ENCODE data around the gene HS1BP3. TPM values are rescaled to one million over a fixed set of nuclear protein-coding genes. Genes with fewer than 3 reads are reported as not detected.
A peak's percentile ranks its signal among the peaks of the same experiment; 100 is the strongest.

HS1BP3 gene
- total and polyA plus RNA-seq, 2 of the 13 experiments (the other 11 are each of a cell fraction or from before 2014, with no cell fraction given): 15.2 to 22.0 TPM

DNA sequence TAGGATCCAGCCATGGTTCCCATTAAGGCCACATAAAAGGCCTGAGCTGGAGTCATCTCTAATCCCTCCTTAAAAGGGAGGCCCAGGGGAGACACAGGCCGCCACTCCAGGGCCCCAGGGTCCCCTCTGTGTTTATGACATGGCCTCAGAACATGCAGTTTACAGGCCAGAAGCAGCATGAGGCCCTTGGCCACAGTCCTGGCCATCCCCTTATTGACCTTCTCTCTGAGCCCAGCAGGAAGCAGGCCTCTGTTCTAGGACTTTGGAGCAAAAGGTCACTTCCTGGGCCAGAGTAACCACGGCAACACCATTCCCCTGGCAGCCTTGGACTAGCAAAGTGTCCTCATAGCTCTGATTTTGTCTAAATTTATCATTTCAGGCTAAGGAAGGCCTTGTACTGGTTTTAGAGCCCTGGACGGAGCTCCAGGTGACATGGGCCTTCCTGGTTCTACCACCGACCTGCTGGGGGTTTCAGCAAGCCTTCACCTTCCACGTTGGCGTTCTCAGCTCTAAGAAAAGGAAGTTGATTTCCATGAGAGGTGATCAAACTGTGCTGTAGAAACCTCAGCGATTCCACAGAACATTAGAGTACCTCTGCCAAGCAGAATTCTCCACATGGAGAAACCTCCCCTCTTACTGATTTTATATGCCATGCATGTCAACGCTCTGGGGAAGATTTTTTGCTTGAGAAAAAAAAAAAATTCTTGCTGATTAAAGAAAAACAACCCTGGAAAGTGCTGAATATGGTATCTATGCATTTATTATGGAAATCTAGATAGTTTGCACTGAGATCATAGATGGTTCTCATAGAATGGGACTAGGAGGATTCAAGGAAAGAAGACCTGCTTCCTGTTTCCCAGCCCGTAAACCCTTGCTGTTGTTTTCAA is 53.7 kb downstream of the HS1BP3 start (continued):
- TF ChIP-seq, protein P1, sequence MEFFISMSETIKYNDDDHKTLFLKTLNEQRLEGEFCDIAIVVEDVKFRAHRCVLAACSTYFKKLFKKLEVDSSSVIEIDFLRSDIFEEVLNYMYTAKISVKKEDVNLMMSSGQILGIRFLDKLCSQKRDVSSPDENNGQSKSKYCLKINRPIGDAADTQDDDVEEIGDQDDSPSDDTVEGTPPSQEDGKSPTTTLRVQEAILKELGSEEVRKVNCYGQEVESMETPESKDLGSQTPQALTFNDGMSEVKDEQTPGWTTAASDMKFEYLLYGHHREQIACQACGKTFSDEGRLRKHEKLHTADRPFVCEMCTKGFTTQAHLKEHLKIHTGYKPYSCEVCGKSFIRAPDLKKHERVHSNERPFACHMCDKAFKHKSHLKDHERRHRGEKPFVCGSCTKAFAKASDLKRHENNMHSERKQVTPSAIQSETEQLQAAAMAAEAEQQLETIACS (CRISPR knock-in tag; IDR thresholded peaks at IDR 0.05): no peak
- TF ChIP-seq SNAPC2 (CRISPR knock-in tag; IDR thresholded peaks at IDR 0.05): peak; percentile 98
- TF ChIP-seq STAG1 (CRISPR knock-in tag; IDR thresholded peaks at IDR 0.05): peak; percentile 43
- no peak for TF ChIP-seq ZNF496 (CRISPR knock-in tag; IDR thresholded peaks at IDR 0.05; ENCODE audit: insufficient replicate concordance)
- no peak for TF ChIP-seq ATRX (CRISPR knock-in tag; IDR thresholded peaks at IDR 0.05; ENCODE audit: borderline replicate concordance)
- TF ChIP-seq, protein P2, sequence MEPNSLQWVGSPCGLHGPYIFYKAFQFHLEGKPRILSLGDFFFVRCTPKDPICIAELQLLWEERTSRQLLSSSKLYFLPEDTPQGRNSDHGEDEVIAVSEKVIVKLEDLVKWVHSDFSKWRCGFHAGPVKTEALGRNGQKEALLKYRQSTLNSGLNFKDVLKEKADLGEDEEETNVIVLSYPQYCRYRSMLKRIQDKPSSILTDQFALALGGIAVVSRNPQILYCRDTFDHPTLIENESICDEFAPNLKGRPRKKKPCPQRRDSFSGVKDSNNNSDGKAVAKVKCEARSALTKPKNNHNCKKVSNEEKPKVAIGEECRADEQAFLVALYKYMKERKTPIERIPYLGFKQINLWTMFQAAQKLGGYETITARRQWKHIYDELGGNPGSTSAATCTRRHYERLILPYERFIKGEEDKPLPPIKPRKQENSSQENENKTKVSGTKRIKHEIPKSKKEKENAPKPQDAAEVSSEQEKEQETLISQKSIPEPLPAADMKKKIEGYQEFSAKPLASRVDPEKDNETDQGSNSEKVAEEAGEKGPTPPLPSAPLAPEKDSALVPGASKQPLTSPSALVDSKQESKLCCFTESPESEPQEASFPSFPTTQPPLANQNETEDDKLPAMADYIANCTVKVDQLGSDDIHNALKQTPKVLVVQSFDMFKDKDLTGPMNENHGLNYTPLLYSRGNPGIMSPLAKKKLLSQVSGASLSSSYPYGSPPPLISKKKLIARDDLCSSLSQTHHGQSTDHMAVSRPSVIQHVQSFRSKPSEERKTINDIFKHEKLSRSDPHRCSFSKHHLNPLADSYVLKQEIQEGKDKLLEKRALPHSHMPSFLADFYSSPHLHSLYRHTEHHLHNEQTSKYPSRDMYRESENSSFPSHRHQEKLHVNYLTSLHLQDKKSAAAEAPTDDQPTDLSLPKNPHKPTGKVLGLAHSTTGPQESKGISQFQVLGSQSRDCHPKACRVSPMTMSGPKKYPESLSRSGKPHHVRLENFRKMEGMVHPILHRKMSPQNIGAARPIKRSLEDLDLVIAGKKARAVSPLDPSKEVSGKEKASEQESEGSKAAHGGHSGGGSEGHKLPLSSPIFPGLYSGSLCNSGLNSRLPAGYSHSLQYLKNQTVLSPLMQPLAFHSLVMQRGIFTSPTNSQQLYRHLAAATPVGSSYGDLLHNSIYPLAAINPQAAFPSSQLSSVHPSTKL (CRISPR knock-in tag; IDR thresholded peaks at IDR 0.05): peak; percentile 95
- TF ChIP-seq, protein P3, sequence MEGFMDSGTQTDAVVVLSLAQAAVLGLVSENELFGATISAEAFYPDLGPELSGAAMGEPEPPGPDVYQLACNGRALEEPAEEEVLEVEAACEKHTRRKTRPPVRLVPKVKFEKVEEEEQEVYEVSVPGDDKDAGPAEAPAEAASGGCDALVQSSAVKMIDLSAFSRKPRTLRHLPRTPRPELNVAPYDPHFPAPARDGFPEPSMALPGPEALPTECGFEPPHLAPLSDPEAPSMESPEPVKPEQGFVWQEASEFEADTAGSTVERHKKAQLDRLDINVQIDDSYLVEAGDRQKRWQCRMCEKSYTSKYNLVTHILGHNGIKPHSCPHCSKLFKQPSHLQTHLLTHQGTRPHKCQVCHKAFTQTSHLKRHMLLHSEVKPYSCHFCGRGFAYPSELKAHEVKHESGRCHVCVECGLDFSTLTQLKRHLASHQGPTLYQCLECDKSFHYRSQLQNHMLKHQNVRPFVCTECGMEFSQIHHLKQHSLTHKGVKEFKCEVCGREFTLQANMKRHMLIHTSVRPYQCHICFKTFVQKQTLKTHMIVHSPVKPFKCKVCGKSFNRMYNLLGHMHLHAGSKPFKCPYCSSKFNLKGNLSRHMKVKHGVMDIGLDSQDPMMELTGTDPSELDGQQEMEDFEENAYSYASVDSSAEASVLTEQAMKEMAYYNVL (CRISPR knock-in tag; IDR thresholded peaks at IDR 0.05; ENCODE audit: borderline replicate concordance): peak; percentile 92; the same call in 1 of the 2 replicates
- peak; percentile 99 for TF ChIP-seq RFX3 (CRISPR knock-in tag; IDR thresholded peaks at IDR 0.05)
- peak; percentile 66; the same call in 1 of the 2 replicates for TF ChIP-seq ZFYVE20 (CRISPR knock-in tag; IDR thresholded peaks at IDR 0.05; ENCODE audit: borderline replicate concordance, low read depth)
- TF ChIP-seq ZNF136 (CRISPR knock-in tag; IDR thresholded peaks at IDR 0.05; ENCODE audit: low read depth): peak; percentile 85; the same call in 1 of the 2 replicates
- no peak for TF ChIP-seq REXO4 (CRISPR knock-in tag; IDR thresholded peaks at IDR 0.05; ENCODE audit: borderline replicate concordance)
- no peak for TF ChIP-seq NR2F2 (IDR thresholded peaks at IDR 0.05; ENCODE audit: borderline replicate concordance, low read depth)
- TF ChIP-seq ZNF792 (CRISPR knock-in tag; IDR thresholded peaks at IDR 0.05): peak; percentile 95
- TF ChIP-seq ZNF737 (CRISPR knock-in tag; IDR thresholded peaks at IDR 0.05; ENCODE audit: borderline replicate concordance): no peak
- no peak for TF ChIP-seq ZNF558 (CRISPR knock-in tag; IDR thresholded peaks at IDR 0.05; ENCODE audit: borderline replicate concordance)
- peak; percentile 94; the same call in 1 of the 2 replicates for TF ChIP-seq IRX3 (CRISPR knock-in tag; IDR thresholded peaks at IDR 0.05; ENCODE audit: borderline replicate concordance, low read depth)
- TF ChIP-seq, protein P4, sequence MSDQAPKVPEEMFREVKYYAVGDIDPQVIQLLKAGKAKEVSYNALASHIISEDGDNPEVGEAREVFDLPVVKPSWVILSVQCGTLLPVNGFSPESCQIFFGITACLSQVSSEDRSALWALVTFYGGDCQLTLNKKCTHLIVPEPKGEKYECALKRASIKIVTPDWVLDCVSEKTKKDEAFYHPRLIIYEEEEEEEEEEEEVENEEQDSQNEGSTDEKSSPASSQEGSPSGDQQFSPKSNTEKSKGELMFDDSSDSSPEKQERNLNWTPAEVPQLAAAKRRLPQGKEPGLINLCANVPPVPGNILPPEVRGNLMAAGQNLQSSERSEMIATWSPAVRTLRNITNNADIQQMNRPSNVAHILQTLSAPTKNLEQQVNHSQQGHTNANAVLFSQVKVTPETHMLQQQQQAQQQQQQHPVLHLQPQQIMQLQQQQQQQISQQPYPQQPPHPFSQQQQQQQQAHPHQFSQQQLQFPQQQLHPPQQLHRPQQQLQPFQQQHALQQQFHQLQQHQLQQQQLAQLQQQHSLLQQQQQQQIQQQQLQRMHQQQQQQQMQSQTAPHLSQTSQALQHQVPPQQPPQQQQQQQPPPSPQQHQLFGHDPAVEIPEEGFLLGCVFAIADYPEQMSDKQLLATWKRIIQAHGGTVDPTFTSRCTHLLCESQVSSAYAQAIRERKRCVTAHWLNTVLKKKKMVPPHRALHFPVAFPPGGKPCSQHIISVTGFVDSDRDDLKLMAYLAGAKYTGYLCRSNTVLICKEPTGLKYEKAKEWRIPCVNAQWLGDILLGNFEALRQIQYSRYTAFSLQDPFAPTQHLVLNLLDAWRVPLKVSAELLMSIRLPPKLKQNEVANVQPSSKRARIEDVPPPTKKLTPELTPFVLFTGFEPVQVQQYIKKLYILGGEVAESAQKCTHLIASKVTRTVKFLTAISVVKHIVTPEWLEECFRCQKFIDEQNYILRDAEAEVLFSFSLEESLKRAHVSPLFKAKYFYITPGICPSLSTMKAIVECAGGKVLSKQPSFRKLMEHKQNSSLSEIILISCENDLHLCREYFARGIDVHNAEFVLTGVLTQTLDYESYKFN (CRISPR knock-in tag; conservative IDR thresholded peaks at IDR 0.05): peak; percentile 100

Measured in HepG2 (cell line).